Right atrium auricular region (tissue), 2 donors: ENCODE results near the gene SLC5A1. TPM values are rescaled to one million over a fixed set of nuclear protein-coding genes. Genes with fewer than 3 reads are reported as not detected.

Experiments
- DNase-seq: peaks from one replicate; pipeline ENCODE4 v3.0.0-alpha.2; 2019; ENCODE audit warnings: low spot score
- H3K27ac ChIP-seq, 2 donors: fragments of 200-600 bp; sonication (generic); 1 replicate in 1 of 2; 2 replicates in 1 of 2; pipeline ENCODE4 v1.5.1; 2016 to 2019
- H3K27me3 ChIP-seq, 2 donors: fragments of 200-600 bp; sonication (generic); one replicate each; pipeline versions ENCODE4 v1.5.1 to v1.6.0; 2017 to 2019
- H3K36me3 ChIP-seq: fragments of 200-600 bp; sonication (generic); one replicate; pipeline ENCODE4 v1.5.1; 2016
- H3K4me1 ChIP-seq, 2 donors: fragments of 200-600 bp; sonication (generic); one replicate each; pipeline versions ENCODE4 v1.5.1 to v1.6.0; 2017 to 2019
- H3K4me3 ChIP-seq, 2 donors: fragments of 200-600 bp; sonication (generic); 1 replicate in 1 of 2; 2 replicates in 1 of 2; pipeline ENCODE4 v1.5.1; 2017 to 2019; ENCODE audit warnings: mild to moderate bottlenecking in 1 of 2, moderate library complexity in 1 of 2
- H3K9me3 ChIP-seq, 2 donors: fragments of 200-600 bp; sonication (generic); one replicate each; pipeline ENCODE4 v1.5.1; 2019
- CTCF ChIP-seq, 2 donors: fragments of 200-600 bp; sonication (generic); IDR thresholded peaks; one replicate each; pipeline ENCODE4 v1.5.1; 2019; ENCODE audit warnings: antibody characterized with exemption in 2 of 2
- total RNA-seq, 2 donors: library from RNA; depleted of rRNA; stranded (reverse); fragments of >200 nt; gene quantifications; one replicate each; pipeline ENCODE4 v1.1.0, GENCODE V29; 2016

SLC5A1 gene
- total RNA-seq, 2 donors from 2014 or later, result 34.9 to 67.5 TPM

- DNase-seq, result no peak
- Histone ChIP-seq H3K36me3 (no peaks in the 10 kb centered on the region), H3K9me3 (peaks cover 0 to 42% of the 10 kb centered on the region in 2 donors), H3K4me3 (no peak overlapping the region), H3K27ac (no peak overlapping the region), H3K27me3 (no peaks in the 10 kb centered on the region), H3K4me1 (no peaks in the 10 kb centered on the region)
- TF ChIP-seq CTCF (IDR thresholded peaks at IDR 0.05), result no peak
Observed at GRCh38 chr22:32013200-32013599, 29.9 kb upstream of the SLC5A1 start.

GRCh38 chr22:32016081-32016480 lies 27.0 kb upstream of the SLC5A1 start:
- H3K27ac ChIP-seq, result no peak overlapping the region
- TF ChIP-seq CTCF (IDR thresholded peaks at IDR 0.05), result no peak
- H3K4me1 ChIP-seq, result no peaks in the 10 kb centered on the region
- DNase-seq, result no peak
- no peaks in the 10 kb centered on the region for H3K27me3 ChIP-seq
- no peaks in the 10 kb centered on the region for H3K36me3 ChIP-seq
- peaks cover 0 to 39% of the 10 kb centered on the region in 2 donors for H3K9me3 ChIP-seq
- no peak overlapping the region for H3K4me3 ChIP-seq

DNA sequence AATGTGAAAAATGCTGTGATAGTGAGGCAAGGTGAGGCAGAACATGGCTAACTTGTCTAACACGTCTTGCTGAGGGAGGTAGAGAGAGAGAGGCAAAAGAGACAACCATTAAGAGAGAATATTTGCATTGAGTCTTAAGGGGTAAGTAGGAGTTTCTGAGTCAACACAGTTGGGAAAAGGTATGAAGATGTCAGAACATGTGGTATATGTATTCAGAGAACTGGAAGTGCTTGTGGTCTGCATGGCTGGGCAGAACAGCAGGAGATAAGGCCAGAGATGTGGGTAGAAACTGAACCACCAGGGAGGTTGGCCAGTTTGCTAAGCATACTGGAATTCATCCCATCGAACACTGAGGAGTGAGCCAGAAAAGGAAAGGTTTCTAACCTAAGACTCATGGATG lies 25.0 kb upstream of the SLC5A1 start:
- H3K4me1 ChIP-seq, result no peaks in the 10 kb centered on the region
- TF ChIP-seq CTCF (IDR thresholded peaks at IDR 0.05), result no peak
- no peak overlapping the region for H3K4me3 ChIP-seq
- peaks cover 0 to 20% of the 10 kb centered on the region in 2 donors for H3K9me3 ChIP-seq
- H3K27me3 ChIP-seq, result no peaks in the 10 kb centered on the region
- no peak overlapping the region for H3K27ac ChIP-seq
- no peaks in the 10 kb centered on the region for H3K36me3 ChIP-seq
- no peak for DNase-seq

GRCh38 chr22:32020117-32020516 lies 22.9 kb upstream of the SLC5A1 start:
- Histone ChIP-seq H3K27ac (no peak overlapping the region), H3K27me3 (no peaks in the 10 kb centered on the region), H3K4me3 (no peak overlapping the region), H3K36me3 (no peaks in the 10 kb centered on the region), H3K9me3 (no peaks in the 10 kb centered on the region), H3K4me1 (no peaks in the 10 kb centered on the region)
- no peak for TF ChIP-seq CTCF (IDR thresholded peaks at IDR 0.05)
- no peak for DNase-seq

DNA sequence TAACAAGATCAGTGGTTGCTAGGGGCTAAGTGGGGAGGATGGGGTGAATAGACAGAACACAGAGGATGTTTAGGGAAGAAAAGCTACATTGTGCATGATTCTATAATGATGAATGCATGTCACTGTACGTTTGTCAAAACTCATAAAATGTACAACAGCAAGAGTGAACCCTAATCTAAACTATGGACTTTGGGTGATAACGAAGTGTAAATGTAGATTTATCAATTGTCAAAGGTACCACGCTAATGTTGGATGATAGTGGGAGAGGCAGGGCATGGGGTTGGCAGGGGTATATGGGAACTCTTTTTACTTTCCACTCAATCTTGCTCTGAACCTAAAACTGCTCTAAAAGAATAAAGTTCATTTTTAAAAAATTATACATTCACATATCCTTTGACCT lies 21.3 kb upstream of the SLC5A1 start:
- Histone ChIP-seq H3K27ac (no peak overlapping the region), H3K4me1 (no peaks in the 10 kb centered on the region), H3K36me3 (no peaks in the 10 kb centered on the region), H3K4me3 (no peak overlapping the region), H3K27me3 (no peaks in the 10 kb centered on the region), H3K9me3 (no peaks in the 10 kb centered on the region)
- TF ChIP-seq CTCF (IDR thresholded peaks at IDR 0.05), result no peak
- no peak for DNase-seq

DNA sequence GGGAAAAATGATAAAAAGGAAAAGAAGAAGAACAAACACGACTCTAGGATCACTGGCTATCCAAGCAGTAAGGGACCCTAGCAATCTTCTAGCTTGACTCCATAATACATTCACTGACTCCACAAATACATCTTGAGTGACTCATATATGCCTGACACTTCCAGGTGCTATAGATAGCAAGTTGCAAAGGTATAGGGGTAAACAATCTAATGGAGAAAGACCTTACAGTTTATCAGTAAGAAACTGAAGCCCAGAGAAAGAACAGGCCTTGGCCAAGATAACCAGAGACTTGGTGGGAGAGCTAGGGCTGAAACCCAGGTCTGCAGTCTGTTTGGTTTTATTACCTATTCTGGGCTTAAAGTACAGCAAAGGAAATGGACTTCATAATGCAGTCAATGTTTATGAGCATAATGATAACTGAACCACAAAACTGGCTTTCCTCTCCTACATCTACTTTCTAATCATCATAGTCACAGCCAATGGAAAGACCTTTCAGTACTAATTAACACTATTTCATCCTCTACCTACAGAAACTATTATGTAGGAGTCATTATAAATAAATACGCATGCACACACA lies 19.7 kb upstream of the SLC5A1 start:
- Histone ChIP-seq H3K27me3 (no peaks in the 10 kb centered on the region), H3K4me1 (no peaks in the 10 kb centered on the region), H3K36me3 (no peaks in the 10 kb centered on the region), H3K9me3 (no peaks in the 10 kb centered on the region), H3K4me3 (no peak overlapping the region), H3K27ac (no peak overlapping the region)
- no peak for TF ChIP-seq CTCF (IDR thresholded peaks at IDR 0.05)
- DNase-seq, result no peak
